Choroid plexus epithelial cell (primary cell): ENCODE data around the gene KMO.

Experiments
- DNase-seq: peaks from one replicate; pipeline ENCODE4 v3.0.0-alpha.2; 2010; ENCODE audit warnings: low read depth
- H3K4me3 ChIP-seq: 2 replicates; pipeline ENCODE4 v1.5.1; 2011; ENCODE audit warnings: low read depth, mild to moderate bottlenecking, control low read depth, low read length, moderate library complexity
- CTCF ChIP-seq: conservative IDR thresholded peaks from 2 replicates; pipeline ENCODE4 v1.5.1; 2011; ENCODE audit warnings: low read depth, mild to moderate bottlenecking, control low read depth, inconsistent platforms, low read length, moderate library complexity

KMO gene

GRCh38 chr1:241536304-241536703, 4.1 kb downstream of the KMO start:
- no peak for DNase-seq
- TF ChIP-seq CTCF = no peak
- H3K4me3 ChIP-seq = no peak overlapping the region

GRCh38 chr1:241536969-241537368, 4.8 kb downstream of the KMO start:
- H3K4me3 ChIP-seq = no peak overlapping the region
- no peak for TF ChIP-seq CTCF
- DNase-seq = no peak

- no peak for TF ChIP-seq CTCF
- no peak for DNase-seq
Measured at GRCh38 chr1:241542199-241542907, 10.2 kb downstream of the KMO start.

GRCh38 chr1:241548008-241548407, 15.8 kb downstream of the KMO start:
- DNase-seq = no peak
- no peak for TF ChIP-seq CTCF
- H3K4me3 ChIP-seq = no peak overlapping the region

More at GRCh38 chr1:241542199-241542907, 10.2 kb downstream of the KMO start:
- no peak overlapping the region for H3K4me3 ChIP-seq

- no peak for TF ChIP-seq CTCF
- no peak overlapping the region for H3K4me3 ChIP-seq
- DNase-seq = no peak
Measured at GRCh38 chr1:241550318-241550717, 18.1 kb downstream of the KMO start.

- no peak for TF ChIP-seq CTCF
- no peak for DNase-seq
- H3K4me3 ChIP-seq = no peak overlapping the region
Measured at GRCh38 chr1:241551759-241552638, 19.8 kb downstream of the KMO start.
